HEK293 (cell line): ENCODE data around the gene DDX54.

ENCODE experiments used
- PBX3 ChIP-seq: sonication (generic); formaldehyde crosslinking; IDR thresholded peaks from 2 replicates; pipeline ENCODE4 v1.8.1; 2022; ENCODE audit warnings: mild to moderate bottlenecking, moderate library complexity, missing genetic modification reagents
- PRDM4 ChIP-seq: fragments of 450-650 bp; formaldehyde crosslinking; IDR thresholded peaks from 2 replicates; pipeline ENCODE4 v1.5.1; 2017; ENCODE audit warnings: missing biosample characterization, missing genetic modification characterization
- ZBTB26 ChIP-seq: fragments of 450-650 bp; formaldehyde crosslinking; optimal IDR thresholded peaks from 2 replicates; pipeline ENCODE3; 2016; ENCODE audit warnings: missing biosample characterization, mild to moderate bottlenecking, missing genetic modification characterization
- ZBTB8A ChIP-seq: fragments of 450-650 bp; formaldehyde crosslinking; IDR thresholded peaks from 2 replicates; pipeline ENCODE4 v1.5.1; 2016; ENCODE audit warnings: missing biosample characterization, missing genetic modification characterization
- ZNF19 ChIP-seq: fragments of 450-650 bp; formaldehyde crosslinking; IDR thresholded peaks from 2 replicates; pipeline ENCODE4; 2016; ENCODE audit warnings: missing biosample characterization, missing genetic modification characterization, low read depth

GRCh38 chr12:113137861-113138783 lies 47.2 kb downstream of the DDX54 start:
- TF ChIP-seq PBX3 (CRISPR knock-in tag) = no peak
- no peak for TF ChIP-seq ZBTB26 (tag by site-specific recombination)
- TF ChIP-seq ZBTB8A (tag by site-specific recombination) = no peak
- no peak for TF ChIP-seq PRDM4 (tag by site-specific recombination)
- no peak for TF ChIP-seq ZNF19 (tag by site-specific recombination)
